Upper lobe of left lung (tissue), 6 donors: ENCODE data around the gene RORB. TPM values are rescaled to one million over a fixed set of nuclear protein-coding genes. Genes with fewer than 3 reads are reported as not detected.

ENCODE experiments used
- ATAC-seq, 2 donors: fragments of 200-7000 bp; cut with Tn5 transposase; one replicate each; pipeline ENCODE4 v1.9.1; 2022; ENCODE audit warnings: mild to moderate bottlenecking in 2 of 2, moderate library complexity in 2 of 2; ENCODE audit not compliant: low FRiP score in 2 of 2
- DNase-seq, 2 donors: peaks; one replicate each; pipeline ENCODE4 v3.0.0-alpha.2; 2019 to 2020
- H3K27ac ChIP-seq, 4 donors: fragments of 200-600 bp; sonication (generic); one replicate each; pipeline ENCODE4 v1.5.1; 2016 to 2019
- H3K27me3 ChIP-seq, 4 donors: fragments of 200-600 bp; sonication (generic); one replicate each; pipeline ENCODE4 v1.5.1; 2017 to 2019
- H3K36me3 ChIP-seq, 4 donors: fragments of 200-600 bp; sonication (generic); one replicate each; pipeline ENCODE4 v1.5.1; 2016 to 2019
- H3K4me1 ChIP-seq, 4 donors: fragments of 200-600 bp; sonication (generic); one replicate each; pipeline ENCODE4 v1.5.1; 2018 to 2019
- H3K4me3 ChIP-seq, 4 donors: fragments of 200-600 bp; sonication (generic); one replicate each; pipeline ENCODE4 v1.5.1; 2017 to 2019; ENCODE audit warnings: mild to moderate bottlenecking in 2 of 4, moderate library complexity in 1 of 4
- H3K9me3 ChIP-seq, 4 donors: fragments of 200-600 bp; sonication (generic); one replicate each; pipeline ENCODE4 v1.5.1; 2018 to 2019
- CTCF ChIP-seq, 6 experiments: fragments of 450-650 bp in 4 of 6; fragments of 200-600 bp in 2 of 6; sonication (generic) in 2 of 6; IDR thresholded peaks; one replicate each; pipeline ENCODE4 v1.5.1; 2016 to 2019; ENCODE audit warnings: antibody characterized with exemption in 6 of 6
- EP300 ChIP-seq, 4 donors: sonication (generic); formaldehyde crosslinking; IDR thresholded peaks; one replicate each; pipeline ENCODE4 v1.5.1; 2017; ENCODE audit warnings: antibody characterized with exemption in 4 of 4, control low read depth in 2 of 4
- POLR2A ChIP-seq, 4 donors: fragments of 450-650 bp; IDR thresholded peaks; one replicate each; pipeline ENCODE4 v1.5.1; 2016 to 2017; ENCODE audit warnings: antibody characterized with exemption in 4 of 4, mild to moderate bottlenecking in 2 of 4
- POLR2AphosphoS5 ChIP-seq, 2 donors: sonication (generic); formaldehyde crosslinking; IDR thresholded peaks; one replicate each; pipeline ENCODE4 v1.5.1; 2017; ENCODE audit warnings: antibody characterized with exemption in 2 of 2
- WGBS, 2 donors: methylation state at CpG; one replicate each; pipeline ENCODE4 v1.1.5; 2017 to 2018; 5-methylcytosine and 5-hydroxymethylcytosine counted together
- total RNA-seq, 6 donors: library from RNA; depleted of rRNA in 4 of 6; stranded (reverse); fragments of >200 nt in 4 of 6; gene quantifications; one replicate each; pipeline versions ENCODE4 v1.1.0 to v1.2.1, GENCODE V29; 2016 to 2021
- donor health status: DM: no; HTN: no; CAD: no; lungs with moderate emphysema.
- donor health status: DM: no; HTN: yes; CAD: no; lungs with severe emphysema.

Gene RORB
- total RNA-seq, 6 donors from 2014 or later, result 0.78 to 4.0 (median 2.2) TPM

GRCh38 chr9:74729136-74729695 is 232.1 kb downstream of the RORB start:
- Histone ChIP-seq H3K4me1 (no peaks in the 10 kb centered on the region), H3K4me3 (no peak overlapping the region), H3K9me3 (no peaks in the 10 kb centered on the region), H3K36me3 (no peaks in the 10 kb centered on the region), H3K27ac (no peak overlapping the region), H3K27me3 (no peaks in the 10 kb centered on the region)
- TF ChIP-seq EP300 (IDR thresholded peaks at IDR 0.05) (no peak), CTCF (IDR thresholded peaks at IDR 0.05) (no peak), POLR2A (IDR thresholded peaks at IDR 0.05) (no peak), POLR2AphosphoS5 (IDR thresholded peaks at IDR 0.05) (no peak)
- no peak for ATAC-seq
- no peak for DNase-seq
- WGBS, 2 donors, result 46 to 52% methylated on average over 9 of the region's 9 CpGs

DNA sequence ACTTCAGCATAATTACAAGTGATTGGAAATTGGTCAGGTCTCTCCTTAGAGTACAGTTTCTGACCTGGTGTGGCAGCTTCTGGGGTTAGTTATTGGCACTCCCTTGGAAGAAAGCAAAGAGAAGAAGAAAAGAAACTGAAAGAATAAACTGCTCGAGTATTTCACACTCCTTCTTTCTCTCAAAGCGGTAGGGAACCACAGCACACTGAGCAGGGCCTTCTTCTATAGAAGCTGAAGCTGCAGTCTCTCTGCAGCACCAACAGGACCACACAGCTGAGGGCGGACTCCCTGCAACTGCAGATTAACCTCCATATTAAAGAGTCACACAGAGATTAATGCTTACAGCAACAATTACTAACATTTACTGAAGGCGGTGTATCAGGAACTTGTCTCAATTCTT is 238.6 kb downstream of the RORB start:
- Histone ChIP-seq H3K27me3 (no peaks in the 10 kb centered on the region), H3K4me3 (no peak overlapping the region), H3K36me3 (no peaks in the 10 kb centered on the region), H3K4me1 (no peaks in the 10 kb centered on the region), H3K27ac (no peak overlapping the region), H3K9me3 (no peaks in the 10 kb centered on the region)
- WGBS, 2 donors, result 68 to 88% methylated on average over 4 of the region's 4 CpGs
- TF ChIP-seq POLR2AphosphoS5 (IDR thresholded peaks at IDR 0.05) (no peak), EP300 (IDR thresholded peaks at IDR 0.05) (no peak), CTCF (IDR thresholded peaks at IDR 0.05) (no peak), POLR2A (IDR thresholded peaks at IDR 0.05) (no peak)
- no peak for DNase-seq
- ATAC-seq, result no peak

GRCh38 chr9:74736646-74737045 is 239.5 kb downstream of the RORB start:
- no peak overlapping the region for H3K27ac ChIP-seq
- ATAC-seq, result no peak
- H3K36me3 ChIP-seq, result no peaks in the 10 kb centered on the region
- 85 to 88% methylated on average over 4 of the region's 4 CpGs for WGBS, 2 donors
- H3K9me3 ChIP-seq, result no peaks in the 10 kb centered on the region
- no peak overlapping the region for H3K4me3 ChIP-seq
- TF ChIP-seq POLR2AphosphoS5 (IDR thresholded peaks at IDR 0.05) (no peak), EP300 (IDR thresholded peaks at IDR 0.05) (no peak), POLR2A (IDR thresholded peaks at IDR 0.05) (no peak), CTCF (IDR thresholded peaks at IDR 0.05) (no peak)
- no peak for DNase-seq
- no peaks in the 10 kb centered on the region for H3K27me3 ChIP-seq
- H3K4me1 ChIP-seq, result no peaks in the 10 kb centered on the region

GRCh38 chr9:74742191-74742790 is 245.2 kb downstream of the RORB start:
- DNase-seq (no peak), ATAC-seq (no peak)
- Histone ChIP-seq H3K4me1 (peaks cover 0 to 4% (median 2%) of the 10 kb centered on the region in 4 donors), H3K36me3 (no peaks in the 10 kb centered on the region), H3K4me3 (no peak overlapping the region), H3K9me3 (no peaks in the 10 kb centered on the region), H3K27ac (no peak overlapping the region), H3K27me3 (no peaks in the 10 kb centered on the region)
- WGBS, 2 donors, result 94 to 100% methylated on average over 1 of the region's 1 CpG
- TF ChIP-seq POLR2A (IDR thresholded peaks at IDR 0.05) (no peak), CTCF (IDR thresholded peaks at IDR 0.05) (no peak), EP300 (IDR thresholded peaks at IDR 0.05) (no peak), POLR2AphosphoS5 (IDR thresholded peaks at IDR 0.05) (no peak)
